ENCODE data around the gene SF3B2.

SF3B2 gene

DNA sequence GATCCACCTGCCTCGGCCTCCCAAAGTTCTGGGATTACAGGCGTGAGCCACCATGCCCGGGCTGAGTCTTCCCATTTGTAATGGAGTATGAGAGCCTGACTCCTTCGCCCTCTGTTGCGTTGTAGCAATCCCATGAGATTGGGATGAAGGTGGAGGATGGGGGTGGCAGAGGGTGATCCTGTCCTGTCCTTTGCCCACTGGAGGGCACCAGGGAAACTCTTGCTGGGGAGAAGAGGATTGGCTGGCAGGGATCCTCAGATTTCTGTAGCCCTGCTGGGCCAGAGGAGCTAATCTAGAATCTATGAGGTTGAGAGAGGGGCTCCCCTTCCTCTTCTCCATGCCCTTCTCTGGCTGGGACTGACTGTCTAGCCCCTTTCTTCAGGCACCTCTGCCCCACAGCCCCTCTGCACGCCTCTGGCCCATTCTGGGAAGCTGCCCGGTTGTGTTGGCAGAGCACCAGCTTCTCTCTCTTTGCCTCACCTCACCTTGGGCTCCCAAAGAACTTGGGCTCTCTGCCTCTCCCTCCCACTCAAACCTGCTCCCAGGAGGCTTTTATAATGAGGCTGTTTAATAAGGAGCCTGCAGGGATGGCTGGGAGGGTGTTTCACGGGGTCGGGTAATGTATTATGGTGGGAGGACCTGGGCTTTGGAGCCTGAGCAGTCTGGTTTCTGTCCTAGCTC lies 16.4 kb upstream of the SF3B2 start:
- Histone ChIP-seq H3K27me3 (no peaks in the 10 kb centered on the region), H4K20me1 (no peaks in the 10 kb centered on the region), H3K4me3 (no peak overlapping the region), H3K9ac (no peak overlapping the region), H3K4me2 (no peak overlapping the region), H3K36me3 (no peaks in the 10 kb centered on the region), H3K9me3 (peaks cover 12% of the 10 kb centered on the region; the same call in 1 of the 2 replicates), H3K4me1 (no peaks in the 10 kb centered on the region), H3K27ac (no peak overlapping the region)
- TF ChIP-seq Cebpa-rat (IDR thresholded peaks at IDR 0.05): no peak

DNA sequence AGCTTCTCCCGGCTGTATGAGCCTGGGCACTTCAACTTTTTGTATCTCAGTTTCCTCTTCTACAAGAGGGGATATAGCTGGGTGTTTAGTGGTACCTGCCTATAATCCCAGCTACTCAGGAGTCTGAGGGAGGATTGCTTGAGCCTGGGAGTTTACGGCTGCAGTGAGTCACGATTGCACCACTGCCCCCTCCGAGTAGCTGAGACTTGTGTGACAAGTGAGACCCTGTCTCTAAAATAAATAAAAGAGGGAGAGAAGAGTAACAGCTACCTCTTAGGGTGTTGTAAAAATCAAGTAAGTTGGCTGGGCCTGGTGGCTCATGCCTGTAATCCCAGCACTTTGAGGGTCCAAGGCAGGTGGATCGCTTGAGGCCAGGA lies 15.8 kb upstream of the SF3B2 start:
- no peaks in the 10 kb centered on the region for H3K36me3 ChIP-seq
- H3K27ac ChIP-seq: no peak overlapping the region
- no peaks in the 10 kb centered on the region for H4K20me1 ChIP-seq
- H3K9me3 ChIP-seq: peaks cover 12% of the 10 kb centered on the region; the same call in 1 of the 2 replicates
- no peak overlapping the region for H3K9ac ChIP-seq
- no peaks in the 10 kb centered on the region for H3K4me1 ChIP-seq
- TF ChIP-seq Cebpa-rat (IDR thresholded peaks at IDR 0.05): no peak
- H3K27me3 ChIP-seq: no peaks in the 10 kb centered on the region
- H3K4me2 ChIP-seq: no peak overlapping the region
- H3K4me3 ChIP-seq: no peak overlapping the region

DNA sequence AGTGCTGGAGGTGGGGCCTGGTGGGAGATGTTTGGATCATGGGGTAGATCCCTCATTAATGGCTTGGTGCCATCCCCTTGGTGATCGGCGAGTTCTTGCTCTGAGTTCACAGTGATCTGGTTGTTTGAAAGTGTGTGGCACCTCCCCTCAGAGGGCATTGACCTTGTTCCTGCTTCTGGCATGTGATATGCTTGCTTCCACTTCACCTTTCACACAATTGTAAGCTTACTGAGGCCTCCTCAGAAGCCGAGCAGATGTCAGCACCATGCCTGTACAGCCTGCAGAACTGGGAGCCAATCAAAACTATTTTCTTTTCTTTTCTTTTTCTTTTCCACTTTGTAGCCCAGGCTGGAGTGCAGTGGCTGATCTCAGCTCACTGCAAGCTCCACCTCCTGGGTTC lies 14.8 kb upstream of the SF3B2 start:
- Histone ChIP-seq H3K4me2 (no peak overlapping the region), H3K9me3 (peaks cover 12% of the 10 kb centered on the region; the same call in 1 of the 2 replicates), H3K27ac (no peak overlapping the region), H3K27me3 (no peaks in the 10 kb centered on the region), H3K4me1 (no peaks in the 10 kb centered on the region), H3K36me3 (no peaks in the 10 kb centered on the region), H3K9ac (no peak overlapping the region), H4K20me1 (no peaks in the 10 kb centered on the region), H3K4me3 (no peak overlapping the region)
- no peak for TF ChIP-seq Cebpa-rat (IDR thresholded peaks at IDR 0.05)

DNA sequence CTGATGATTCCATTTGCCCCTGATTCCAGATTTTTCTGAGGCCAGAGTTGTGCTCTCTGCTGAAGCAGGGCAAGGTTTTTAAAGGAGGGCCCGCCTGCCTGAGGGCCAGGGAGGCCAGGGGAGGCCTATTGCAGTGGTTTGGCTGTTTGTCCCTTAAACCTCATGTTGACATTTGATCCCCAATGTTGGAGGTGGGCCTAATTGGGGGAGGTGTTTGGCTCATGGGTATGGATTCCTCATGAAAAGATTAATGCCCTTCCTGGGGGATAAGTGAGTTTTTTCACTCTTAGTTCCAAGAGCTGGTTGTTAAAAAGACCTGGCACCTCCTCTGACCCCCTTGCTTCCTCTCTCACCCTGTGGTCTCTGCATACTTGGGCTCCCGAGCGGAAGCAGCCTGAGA lies 12.4 kb upstream of the SF3B2 start:
- Histone ChIP-seq H3K4me3 (no peak overlapping the region), H3K9me3 (peaks cover 12% of the 10 kb centered on the region; the same call in 1 of the 2 replicates), H3K36me3 (no peaks in the 10 kb centered on the region), H3K4me1 (peaks cover 2% of the 10 kb centered on the region), H3K27ac (no peak overlapping the region), H4K20me1 (no peaks in the 10 kb centered on the region), H3K9ac (no peak overlapping the region), H3K27me3 (no peaks in the 10 kb centered on the region), H3K4me2 (no peak overlapping the region)
- TF ChIP-seq Cebpa-rat (IDR thresholded peaks at IDR 0.05): no peak

DNA sequence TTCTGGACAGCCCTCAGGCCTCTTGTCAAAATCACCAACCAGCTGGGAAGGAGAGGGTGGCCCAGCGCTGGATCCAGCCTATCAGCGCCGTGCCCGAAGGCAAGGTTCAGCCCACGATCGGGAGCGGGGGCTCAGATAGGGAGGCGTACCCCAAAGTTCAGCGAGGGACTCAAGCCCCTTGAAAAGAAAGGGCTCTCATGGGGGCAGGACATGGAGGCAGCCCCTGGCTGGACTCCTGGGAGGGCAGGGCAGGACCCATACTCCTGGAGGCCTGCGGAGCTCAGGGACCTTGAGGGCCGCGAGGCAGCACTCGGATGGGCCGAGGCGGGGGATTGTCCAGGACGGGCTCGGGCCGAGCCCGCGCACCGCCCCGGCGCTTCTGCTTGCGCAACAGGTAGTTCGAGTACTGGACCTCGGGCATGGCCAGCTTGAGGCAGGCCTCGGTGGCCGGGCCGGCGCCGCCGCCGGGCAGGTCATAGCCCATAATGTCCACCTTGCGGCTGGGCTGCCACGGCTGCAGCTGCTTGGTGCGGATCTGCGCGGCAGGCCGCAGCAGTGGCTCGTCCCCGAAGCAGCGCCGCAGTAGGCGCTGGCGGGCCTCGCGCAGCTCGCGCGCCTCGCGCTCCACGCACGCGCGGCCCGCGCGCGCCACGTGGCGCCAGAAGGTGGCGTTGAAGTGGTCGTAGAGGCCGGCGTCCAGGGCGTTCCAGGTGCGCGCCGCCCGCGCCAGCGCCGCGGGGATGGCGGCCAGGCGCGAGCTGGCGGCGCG lies 9.8 kb upstream of the SF3B2 start:
- no peaks in the 10 kb centered on the region for H3K9me3 ChIP-seq
- TF ChIP-seq Cebpa-rat (IDR thresholded peaks at IDR 0.05): no peak
- H3K36me3 ChIP-seq: no peaks in the 10 kb centered on the region

DNA sequence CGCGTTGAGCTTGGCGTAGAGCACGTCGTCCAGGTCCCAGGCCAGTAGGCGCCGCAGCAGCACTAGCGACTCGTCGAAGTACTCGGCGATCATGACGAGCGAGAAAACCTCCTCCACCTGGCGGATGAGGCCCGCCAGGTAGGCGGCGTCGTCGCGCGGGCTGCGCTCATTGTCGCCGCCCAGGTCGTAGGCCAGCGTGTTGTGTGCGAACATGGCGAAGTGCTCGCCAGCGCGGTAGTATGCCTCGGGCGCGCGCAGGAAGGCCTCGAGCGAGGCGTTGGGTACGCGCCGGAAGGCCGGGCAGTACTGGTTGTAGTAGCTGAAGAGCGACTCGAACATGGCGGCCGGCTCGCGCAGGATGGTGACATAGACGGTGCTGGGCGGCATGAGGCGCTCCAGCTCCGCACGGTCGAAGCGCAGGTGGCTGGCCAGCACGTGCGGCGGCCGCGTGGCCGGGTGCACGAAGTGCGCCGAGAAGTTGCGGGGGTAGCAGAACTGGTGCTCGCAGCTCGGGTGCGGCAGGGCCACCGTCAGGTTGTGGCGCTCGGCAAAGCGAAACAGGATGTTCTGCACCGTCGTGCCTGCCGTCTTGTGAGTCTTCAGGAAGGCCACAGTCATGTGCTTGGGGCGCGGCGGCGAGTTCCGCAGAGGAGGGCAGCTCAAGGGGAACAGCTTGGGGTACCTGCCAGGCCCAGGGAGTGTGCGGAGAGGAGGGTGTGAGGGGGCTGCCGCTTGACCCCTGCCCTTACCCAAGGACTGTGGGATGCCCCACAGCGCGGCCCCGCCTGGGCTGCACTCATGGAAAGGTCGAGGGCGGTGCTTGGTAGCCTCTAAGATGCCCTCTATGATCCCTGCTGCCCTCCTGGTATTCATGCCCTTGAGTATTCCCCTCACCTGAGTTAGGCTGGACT lies 8.9 kb upstream of the SF3B2 start:
- H3K9ac ChIP-seq: no peak overlapping the region
- H3K9me3 ChIP-seq: no peaks in the 10 kb centered on the region
- no peaks in the 10 kb centered on the region for H3K36me3 ChIP-seq
- no peak overlapping the region for H3K4me2 ChIP-seq
- H4K20me1 ChIP-seq: no peaks in the 10 kb centered on the region
- H3K4me1 ChIP-seq: peaks cover 13% of the 10 kb centered on the region
- no peak overlapping the region for H3K4me3 ChIP-seq
- H3K27ac ChIP-seq: no peak overlapping the region
- no peaks in the 10 kb centered on the region for H3K27me3 ChIP-seq
- no peak for TF ChIP-seq Cebpa-rat (IDR thresholded peaks at IDR 0.05)

More for the DNA sequence above, 9.8 kb upstream of the SF3B2 start:
- Histone ChIP-seq H4K20me1 (no peaks in the 10 kb centered on the region), H3K4me1 (peaks cover 13% of the 10 kb centered on the region), H3K4me3 (no peak overlapping the region), H3K27ac (no peak overlapping the region), H3K9ac (no peak overlapping the region), H3K27me3 (no peaks in the 10 kb centered on the region), H3K4me2 (no peak overlapping the region)

DNA sequence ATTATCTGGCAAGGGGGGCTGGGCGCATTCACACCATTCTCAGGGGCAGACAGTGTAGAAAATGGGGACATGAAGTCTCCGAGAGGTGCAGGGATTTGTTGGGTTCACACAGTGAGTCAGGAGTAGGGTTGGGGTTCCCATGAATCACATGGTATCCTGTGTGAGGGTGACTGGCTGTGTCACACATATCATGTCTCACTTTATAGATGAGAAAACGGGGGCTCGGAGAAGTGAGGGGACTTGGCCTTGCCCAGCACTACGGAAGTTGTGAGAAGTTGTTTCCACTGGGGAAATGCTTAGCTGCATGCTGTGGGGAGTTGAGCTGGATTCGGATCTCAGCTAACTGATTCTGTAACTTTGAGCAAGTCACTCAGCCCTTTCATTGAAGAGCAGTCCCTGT lies 7.4 kb upstream of the SF3B2 start:
- H3K27me3 ChIP-seq: no peaks in the 10 kb centered on the region
- H3K9ac ChIP-seq: no peak overlapping the region
- peak overlapping the region; percentile 49 for H3K4me2 ChIP-seq
- no peak for TF ChIP-seq Cebpa-rat (IDR thresholded peaks at IDR 0.05)
- H3K27ac ChIP-seq: no peak overlapping the region
- no peak overlapping the region for H3K4me3 ChIP-seq
- H3K36me3 ChIP-seq: no peaks in the 10 kb centered on the region
- H3K9me3 ChIP-seq: no peaks in the 10 kb centered on the region
- no peaks in the 10 kb centered on the region for H4K20me1 ChIP-seq
- peaks cover 24% of the 10 kb centered on the region for H3K4me1 ChIP-seq

DNA sequence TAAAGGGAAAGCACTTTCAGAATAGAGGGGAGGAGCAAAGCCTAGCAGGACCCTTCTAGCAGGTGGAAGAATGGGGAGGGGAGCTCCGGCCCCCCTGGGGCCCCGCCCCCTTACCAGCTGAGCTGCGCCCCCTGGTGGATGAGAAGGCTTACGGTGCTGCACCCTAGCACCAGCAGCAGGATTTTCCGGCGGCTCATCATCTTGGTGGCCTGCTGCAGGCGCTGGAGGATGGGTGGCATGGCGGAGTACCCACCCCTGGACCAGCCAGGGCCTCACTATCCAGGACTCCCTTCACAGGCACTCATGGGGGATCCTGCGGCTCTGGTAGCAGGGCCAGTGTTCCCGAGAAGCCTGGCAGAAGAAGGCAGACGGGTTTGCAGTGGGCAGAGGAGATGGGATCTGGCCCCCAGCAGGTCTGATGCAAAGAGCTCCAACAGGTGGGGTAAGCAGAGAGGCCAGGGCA lies 7.0 kb upstream of the SF3B2 start:
- TF ChIP-seq Cebpa-rat (IDR thresholded peaks at IDR 0.05): no peak
- Histone ChIP-seq H4K20me1 (no peaks in the 10 kb centered on the region), H3K27ac (no peak overlapping the region), H3K9ac (no peak overlapping the region), H3K27me3 (no peaks in the 10 kb centered on the region), H3K36me3 (no peaks in the 10 kb centered on the region), H3K4me3 (no peak overlapping the region), H3K4me1 (peaks cover 28% of the 10 kb centered on the region), H3K9me3 (no peaks in the 10 kb centered on the region), H3K4me2 (peak overlapping the region; percentile 49)

DNA sequence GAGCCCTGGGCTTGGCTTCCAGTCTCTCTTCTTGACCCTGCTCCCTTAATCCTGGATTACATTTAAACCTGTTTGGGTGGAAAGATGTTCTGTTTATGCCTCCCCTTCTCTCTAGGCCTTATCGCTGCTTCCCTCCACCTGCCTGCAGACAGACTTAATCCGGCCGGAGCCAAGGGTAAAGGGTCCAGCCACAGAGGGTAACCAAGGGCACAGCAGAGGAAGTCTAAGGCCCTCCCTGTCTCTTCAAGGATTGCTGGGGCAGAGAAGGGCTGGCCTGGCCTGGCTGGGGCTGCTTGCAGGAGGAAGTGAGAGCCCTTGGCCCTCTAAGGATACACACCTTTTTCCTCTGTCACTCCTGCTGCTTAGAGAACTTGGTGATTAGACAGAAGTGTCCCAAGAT lies 5.3 kb upstream of the SF3B2 start:
- TF ChIP-seq Cebpa-rat (IDR thresholded peaks at IDR 0.05): no peak
- Histone ChIP-seq H3K4me3 (no peak overlapping the region), H3K27ac (no peak overlapping the region)

More for the DNA sequence above, 5.3 kb upstream of the SF3B2 start:
- no peaks in the 10 kb centered on the region for H4K20me1 ChIP-seq
- H3K4me2 ChIP-seq: no peak overlapping the region
- H3K27me3 ChIP-seq: no peaks in the 10 kb centered on the region
- H3K4me1 ChIP-seq: peaks cover 41% of the 10 kb centered on the region
- H3K9me3 ChIP-seq: no peaks in the 10 kb centered on the region
- H3K9ac ChIP-seq: no peak overlapping the region
- no peaks in the 10 kb centered on the region for H3K36me3 ChIP-seq

Measured in BLaER1 (cell line).